ENCODE data around the gene NOP58. TPM values are rescaled to one million over a fixed set of nuclear protein-coding genes. Genes with fewer than 3 reads are reported as not detected.

Gene NOP58
- total RNA-seq, 3 donors from 2014 or later: 39.2 to 96.2 (median 74.7) TPM

- H3K27ac ChIP-seq: no peak overlapping the region
- DNase-seq (ENCODE audit: low spot score in 2 of 2): no peak
- no peaks in the 10 kb centered on the region for H3K27me3 ChIP-seq
- no peaks in the 10 kb centered on the region for H3K9me3 ChIP-seq
- intact Hi-C loops (cut with DNase I; ENCODE audit: low total_unique reads): no loop called here
- no peaks in the 10 kb centered on the region for H3K36me3 ChIP-seq
- no peak overlapping the region for H3K4me3 ChIP-seq
- TF ChIP-seq POLR2A (IDR thresholded peaks at IDR 0.05) (no peak), CTCF (IDR thresholded peaks at IDR 0.05) (no peak), POLR2AphosphoS5 (IDR thresholded peaks at IDR 0.05) (no peak)
- H3K4me1 ChIP-seq: no peaks in the 10 kb centered on the region
These were observed 73.7 kb downstream of the NOP58 start for GRCh38 chr2:202339071-202339870.

GRCh38 chr2:202344178-202344577 lies 78.6 kb downstream of the NOP58 start:
- Histone ChIP-seq H3K4me1 (no peaks in the 10 kb centered on the region), H3K27me3 (no peaks in the 10 kb centered on the region), H3K9me3 (no peaks in the 10 kb centered on the region), H3K4me3 (no peak overlapping the region), H3K27ac (peak overlapping the region; percentile 20 to 62), H3K36me3 (no peaks in the 10 kb centered on the region)
- peak in 1 of 2 donors; percentile 50 for DNase-seq (ENCODE audit: low spot score in 2 of 2)
- intact Hi-C loops (cut with DNase I; ENCODE audit: low total_unique reads): no loop called here
- TF ChIP-seq POLR2A (IDR thresholded peaks at IDR 0.05): no peak
- TF ChIP-seq CTCF (IDR thresholded peaks at IDR 0.05): no peak
- TF ChIP-seq POLR2AphosphoS5 (IDR thresholded peaks at IDR 0.05): no peak

- Histone ChIP-seq H3K9me3 (no peaks in the 10 kb centered on the region), H3K27me3 (no peaks in the 10 kb centered on the region), H3K4me3 (no peak overlapping the region), H3K4me1 (no peaks in the 10 kb centered on the region), H3K36me3 (no peaks in the 10 kb centered on the region), H3K27ac (no peak overlapping the region)
- DNase-seq (ENCODE audit: low spot score in 2 of 2): no peak
- TF ChIP-seq POLR2AphosphoS5 (IDR thresholded peaks at IDR 0.05): no peak
- TF ChIP-seq CTCF (IDR thresholded peaks at IDR 0.05): no peak
- intact Hi-C loops (cut with DNase I; ENCODE audit: low total_unique reads): no loop called here
These were observed 80.6 kb downstream of the NOP58 start for GRCh38 chr2:202346180-202346579.

Other genes starting within 250 kb of the NOP58 start
- gene FZD7, start 231.9 kb upstream of the NOP58 start, total RNA-seq: 10 to 100 TPM; 12.5 to 41.4 (median 26.5) TPM
- gene KIAA2012, start 192.5 kb upstream of the NOP58 start, total RNA-seq: not detected
- gene SUMO1, start 27.2 kb upstream of the NOP58 start, total RNA-seq: 10 to 100 TPM; 54.1 to 78.6 (median 68.5) TPM
- 10 to 100 TPM; 48.8 to 70.4 (median 63.2) TPM for gene BMPR2, start 110.6 kb downstream of the NOP58 start, total RNA-seq

All from breast epithelium (tissue), 4 donors.